Activated naive CD8-positive, alpha-beta T cell treated with anti-CD3 and anti-CD28 coated beads for 36 hours (primary cell): Measurements from ENCODE around the gene ERG28. TPM values are rescaled to one million over a fixed set of nuclear protein-coding genes. Genes with fewer than 3 reads are reported as not detected.
A peak's percentile ranks its signal among the peaks of the same experiment; 100 is the strongest.

Experiments
- DNase-seq: peaks from one replicate; pipeline ENCODE4 v3.0.0; 2021
- H3K27ac Mint-ChIP-seq: one replicate; pipeline ENCODE4 v1.8.0; 2022; ENCODE audit warnings: mild to moderate bottlenecking, moderate library complexity, mixed read lengths
- H3K27me3 Mint-ChIP-seq: one replicate; pipeline ENCODE4 v1.8.0; 2022; ENCODE audit warnings: mild to moderate bottlenecking, mixed read lengths
- H3K36me3 Mint-ChIP-seq: one replicate; pipeline ENCODE4 v1.8.0; 2021; ENCODE audit warnings: mild to moderate bottlenecking, mixed read lengths
- H3K4me1 Mint-ChIP-seq: one replicate; pipeline ENCODE4 v1.8.0; 2021; ENCODE audit warnings: mixed read lengths
- H3K4me3 Mint-ChIP-seq: one replicate; pipeline ENCODE4 v1.8.0; 2022; ENCODE audit warnings: mild to moderate bottlenecking, moderate library complexity, mixed read lengths
- H3K9me3 Mint-ChIP-seq: one replicate; pipeline ENCODE4 v1.8.0; 2022; ENCODE audit warnings: mixed read lengths
- total RNA-seq, 2 experiments: library from RNA; stranded (reverse); gene quantifications; one replicate each; pipeline ENCODE4 v1.2.3, GENCODE V29; 2021

ERG28 gene
- total RNA-seq, 2 experiments from 2014 or later = 13.9 to 15.0 TPM

GRCh38 chr14:75673345-75674035 is 12.8 kb upstream of the ERG28 start:
- H3K4me3 Mint-ChIP-seq = no peak overlapping the region
- H3K27ac Mint-ChIP-seq = no peak overlapping the region
- no peaks in the 10 kb centered on the region for H3K27me3 Mint-ChIP-seq
- H3K4me1 Mint-ChIP-seq = peaks cover 17% of the 10 kb centered on the region
- H3K36me3 Mint-ChIP-seq = peaks cover 42% of the 10 kb centered on the region
- DNase-seq = no peak
- peaks cover 6% of the 10 kb centered on the region for H3K9me3 Mint-ChIP-seq

- H3K27ac Mint-ChIP-seq = no peak overlapping the region
- peaks cover 6% of the 10 kb centered on the region for H3K9me3 Mint-ChIP-seq
- DNase-seq = no peak
- H3K4me1 Mint-ChIP-seq = peaks cover 19% of the 10 kb centered on the region
- H3K4me3 Mint-ChIP-seq = no peak overlapping the region
- no peaks in the 10 kb centered on the region for H3K27me3 Mint-ChIP-seq
- peaks cover 40% of the 10 kb centered on the region for H3K36me3 Mint-ChIP-seq
Observed at GRCh38 chr14:75672605-75673192, 12.0 kb upstream of the ERG28 start.

DNA sequence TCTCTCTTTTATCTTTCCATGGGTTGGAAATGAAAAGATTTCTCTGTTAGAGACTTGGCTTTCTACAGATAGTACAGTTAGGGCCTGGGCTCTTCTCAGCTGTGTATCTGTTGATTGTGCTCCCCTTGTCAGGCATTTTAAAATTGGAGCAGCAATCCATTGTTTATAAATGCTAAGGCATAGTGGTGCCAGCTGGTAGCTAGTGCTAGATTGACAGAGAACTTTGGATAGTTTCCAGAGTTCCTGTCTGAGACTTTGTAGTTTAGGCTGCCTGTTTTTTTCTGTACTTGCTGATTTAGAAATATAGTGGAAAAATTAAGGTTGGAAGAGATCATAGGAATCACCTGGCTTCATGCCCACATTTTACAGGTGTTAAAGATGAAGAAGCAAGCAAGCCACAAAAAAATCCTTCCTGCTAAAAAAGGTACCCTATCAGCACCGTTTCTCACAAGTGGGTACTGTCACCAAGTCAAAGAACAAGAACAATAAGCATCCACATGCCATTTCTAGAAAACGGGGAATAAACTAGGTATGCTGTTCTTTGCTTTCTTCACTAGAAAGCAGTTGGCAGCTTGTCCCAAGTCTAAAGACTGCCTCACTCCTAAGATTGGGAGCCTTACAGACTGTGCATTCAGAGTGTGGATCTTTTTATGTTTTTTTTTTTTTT is 6.6 kb upstream of the ERG28 start:
- no peak for DNase-seq
- H3K4me3 Mint-ChIP-seq = no peak overlapping the region
- H3K27me3 Mint-ChIP-seq = no peaks in the 10 kb centered on the region
- H3K9me3 Mint-ChIP-seq = no peaks in the 10 kb centered on the region
- H3K4me1 Mint-ChIP-seq = peaks cover 5% of the 10 kb centered on the region
- no peak overlapping the region for H3K27ac Mint-ChIP-seq
- peaks cover 21% of the 10 kb centered on the region for H3K36me3 Mint-ChIP-seq

DNA sequence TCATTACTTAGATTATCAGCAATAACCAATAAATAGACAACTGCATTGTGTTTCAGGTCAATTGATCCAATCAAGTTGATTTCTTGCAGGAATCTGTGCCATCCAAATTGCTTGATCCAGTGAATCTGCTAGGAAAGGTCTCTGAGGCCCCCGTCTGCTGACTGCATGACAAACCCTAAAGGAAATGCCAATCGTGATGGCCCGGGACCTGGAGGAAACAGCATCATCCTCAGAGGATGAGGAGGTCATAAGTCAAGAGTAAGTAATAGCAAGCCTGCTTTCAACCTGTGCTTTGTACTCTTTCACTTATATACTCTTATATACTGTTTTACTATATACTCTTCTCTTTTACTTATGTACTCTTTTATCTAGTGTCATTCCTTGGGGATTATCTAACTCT is 2.3 kb upstream of the ERG28 start:
- H3K36me3 Mint-ChIP-seq = no peaks in the 10 kb centered on the region
- H3K9me3 Mint-ChIP-seq = no peaks in the 10 kb centered on the region
- H3K4me1 Mint-ChIP-seq = peaks cover 12% of the 10 kb centered on the region
- no peak for DNase-seq
- no peak overlapping the region for H3K27ac Mint-ChIP-seq
- H3K4me3 Mint-ChIP-seq = no peak overlapping the region
- no peaks in the 10 kb centered on the region for H3K27me3 Mint-ChIP-seq

GRCh38 chr14:75661499-75661814 is 781 bp upstream of the ERG28 start:
- H3K36me3 Mint-ChIP-seq = no peaks in the 10 kb centered on the region
- no peak for DNase-seq
- H3K27ac Mint-ChIP-seq = peak overlapping the region; percentile 90
- no peaks in the 10 kb centered on the region for H3K27me3 Mint-ChIP-seq
- peak overlapping the region; percentile 92 for H3K4me3 Mint-ChIP-seq
- peaks cover 11% of the 10 kb centered on the region for H3K4me1 Mint-ChIP-seq
- no peaks in the 10 kb centered on the region for H3K9me3 Mint-ChIP-seq

GRCh38 chr14:75660238-75660629 is 442 bp downstream of the ERG28 start:
- peak overlapping the region; percentile 90 for H3K27ac Mint-ChIP-seq
- H3K9me3 Mint-ChIP-seq = no peaks in the 10 kb centered on the region
- DNase-seq = no peak
- H3K4me1 Mint-ChIP-seq = peaks cover 11% of the 10 kb centered on the region
- peak overlapping the region; percentile 92 for H3K4me3 Mint-ChIP-seq
- H3K27me3 Mint-ChIP-seq = no peaks in the 10 kb centered on the region
- H3K36me3 Mint-ChIP-seq = no peaks in the 10 kb centered on the region

DNA sequence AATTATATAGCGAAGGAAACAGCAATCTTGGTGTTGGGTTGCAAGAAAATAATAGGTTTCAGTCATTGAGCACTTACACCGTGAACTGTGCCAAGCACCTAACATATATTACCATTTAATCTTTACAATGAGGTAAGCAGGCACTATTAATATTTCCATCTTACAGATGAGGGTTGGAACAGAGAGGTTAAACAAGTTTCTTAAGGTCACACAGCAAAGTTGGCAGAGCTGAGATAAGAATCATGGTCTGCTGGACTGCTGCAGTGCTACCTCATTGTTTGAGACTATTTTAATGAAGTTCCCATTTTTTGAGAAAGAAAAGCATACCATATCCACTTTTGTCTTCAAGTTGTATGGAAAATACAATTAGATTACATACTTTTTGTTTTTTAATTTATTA is 1.7 kb downstream of the ERG28 start:
- H3K27me3 Mint-ChIP-seq = no peaks in the 10 kb centered on the region
- no peak overlapping the region for H3K4me3 Mint-ChIP-seq
- H3K36me3 Mint-ChIP-seq = peaks cover 1% of the 10 kb centered on the region
- no peak overlapping the region for H3K27ac Mint-ChIP-seq
- H3K4me1 Mint-ChIP-seq = peaks cover 12% of the 10 kb centered on the region
- no peaks in the 10 kb centered on the region for H3K9me3 Mint-ChIP-seq
- DNase-seq = no peak

DNA sequence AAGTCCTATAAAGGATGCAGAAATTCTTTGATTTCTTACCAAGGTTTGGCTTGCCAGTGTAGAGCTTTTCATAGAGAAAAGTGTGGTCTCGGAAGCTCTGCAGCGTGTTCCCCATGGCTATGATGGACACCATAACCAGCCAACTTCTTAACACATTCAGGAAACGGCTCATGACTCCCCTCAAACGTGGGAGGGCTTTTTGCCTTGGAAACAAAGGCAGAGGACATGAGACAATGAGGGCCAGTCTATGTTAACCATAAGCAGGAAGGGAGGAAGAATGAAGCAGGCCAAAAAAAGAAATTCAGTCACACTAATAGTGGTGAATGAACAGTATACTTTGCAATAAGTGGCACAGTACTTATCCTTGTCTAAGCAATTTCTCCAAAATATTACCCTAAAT is 3.3 kb downstream of the ERG28 start:
- H3K9me3 Mint-ChIP-seq = no peaks in the 10 kb centered on the region
- H3K27me3 Mint-ChIP-seq = no peaks in the 10 kb centered on the region
- DNase-seq = no peak
- H3K4me3 Mint-ChIP-seq = no peak overlapping the region
- no peak overlapping the region for H3K27ac Mint-ChIP-seq
- H3K4me1 Mint-ChIP-seq = peaks cover 13% of the 10 kb centered on the region
- H3K36me3 Mint-ChIP-seq = peaks cover 7% of the 10 kb centered on the region

DNA sequence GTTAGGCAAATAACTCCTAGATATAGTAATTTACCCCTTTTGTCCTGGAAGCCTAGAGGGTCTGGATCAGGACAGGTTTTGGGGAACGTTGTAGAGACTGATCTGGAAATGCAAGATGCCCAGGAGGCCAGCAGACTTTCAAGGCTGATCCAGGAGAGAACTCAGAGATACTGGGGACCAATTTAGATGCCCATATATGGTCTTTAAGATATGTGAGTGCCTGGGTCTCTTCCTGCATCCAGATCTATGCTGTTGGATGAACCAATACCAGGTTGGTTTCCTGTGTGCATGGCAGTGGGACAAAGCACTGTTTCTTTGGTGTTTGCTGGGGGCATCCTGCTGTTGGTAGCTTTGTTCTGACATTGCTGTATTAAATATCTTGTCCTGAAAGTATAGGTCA is 5.4 kb downstream of the ERG28 start:
- Mint-ChIP-seq H3K27me3 (no peaks in the 10 kb centered on the region), H3K4me3 (no peak overlapping the region), H3K9me3 (no peaks in the 10 kb centered on the region), H3K36me3 (peaks cover 14% of the 10 kb centered on the region), H3K4me1 (peaks cover 11% of the 10 kb centered on the region), H3K27ac (no peak overlapping the region)
- no peak for DNase-seq

DNA sequence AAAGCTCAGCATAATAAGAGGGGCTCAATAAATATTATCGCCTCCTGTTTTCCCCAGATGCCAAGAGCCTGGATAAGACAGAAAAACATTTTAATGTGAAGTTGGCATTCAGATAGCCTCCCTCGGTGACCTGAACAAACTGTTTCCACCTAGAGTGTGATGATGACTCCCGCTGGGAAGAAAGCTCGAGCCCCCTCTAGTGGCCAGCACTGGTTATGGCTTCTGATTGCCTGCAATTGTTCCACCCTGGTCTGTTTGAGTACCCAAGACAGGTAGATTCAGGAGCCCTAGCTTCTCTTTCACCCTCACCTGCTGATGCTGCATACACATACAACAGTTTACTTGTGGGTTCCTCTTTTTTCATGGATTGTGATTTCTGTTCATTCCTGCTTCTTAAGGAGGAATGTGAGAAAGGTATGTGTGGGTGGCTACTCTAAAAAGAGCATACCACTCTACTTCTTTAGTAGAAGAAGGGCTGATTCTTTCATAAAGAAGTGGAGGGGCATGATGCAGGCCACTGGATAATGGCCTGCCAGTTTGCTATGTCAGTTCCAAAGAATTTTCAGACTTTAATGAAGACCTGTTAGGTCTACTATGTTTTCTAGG is 6.4 kb downstream of the ERG28 start:
- H3K4me3 Mint-ChIP-seq = no peak overlapping the region
- peaks cover 6% of the 10 kb centered on the region for H3K4me1 Mint-ChIP-seq
- no peaks in the 10 kb centered on the region for H3K9me3 Mint-ChIP-seq
- peaks cover 20% of the 10 kb centered on the region for H3K36me3 Mint-ChIP-seq
- H3K27ac Mint-ChIP-seq = no peak overlapping the region
- DNase-seq = peak; percentile 72
- H3K27me3 Mint-ChIP-seq = no peaks in the 10 kb centered on the region

DNA sequence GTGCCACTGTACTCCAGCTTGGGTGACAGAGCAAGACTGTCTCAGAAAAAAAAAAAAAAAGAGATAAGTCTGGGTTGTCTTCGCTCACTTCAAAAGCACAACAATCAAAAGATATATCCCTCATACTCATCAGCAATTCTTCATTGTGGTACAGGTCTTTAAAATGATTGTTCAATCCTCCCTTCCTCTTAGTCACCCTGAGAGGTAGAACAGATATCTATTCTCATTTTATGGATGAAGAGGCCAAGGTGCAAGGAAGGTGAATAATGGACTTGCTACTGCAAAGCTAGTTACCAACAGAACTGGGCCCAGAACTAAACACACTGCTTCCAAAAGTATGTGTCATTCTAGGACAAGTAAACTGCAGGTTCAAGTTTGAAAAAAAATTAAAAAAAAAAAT is 7.1 kb downstream of the ERG28 start:
- DNase-seq = no peak
- H3K4me1 Mint-ChIP-seq = peaks cover 3% of the 10 kb centered on the region
- no peak overlapping the region for H3K4me3 Mint-ChIP-seq
- no peaks in the 10 kb centered on the region for H3K27me3 Mint-ChIP-seq
- no peak overlapping the region for H3K27ac Mint-ChIP-seq
- H3K36me3 Mint-ChIP-seq = peaks cover 20% of the 10 kb centered on the region
- H3K9me3 Mint-ChIP-seq = no peaks in the 10 kb centered on the region

- no peaks in the 10 kb centered on the region for H3K9me3 Mint-ChIP-seq
- no peaks in the 10 kb centered on the region for H3K27me3 Mint-ChIP-seq
- no peak overlapping the region for H3K4me3 Mint-ChIP-seq
- peaks cover 20% of the 10 kb centered on the region for H3K36me3 Mint-ChIP-seq
- H3K4me1 Mint-ChIP-seq = peaks cover 2% of the 10 kb centered on the region
- no peak for DNase-seq
- no peak overlapping the region for H3K27ac Mint-ChIP-seq
Observed at GRCh38 chr14:75650253-75651058, 10.2 kb downstream of the ERG28 start.

DNA sequence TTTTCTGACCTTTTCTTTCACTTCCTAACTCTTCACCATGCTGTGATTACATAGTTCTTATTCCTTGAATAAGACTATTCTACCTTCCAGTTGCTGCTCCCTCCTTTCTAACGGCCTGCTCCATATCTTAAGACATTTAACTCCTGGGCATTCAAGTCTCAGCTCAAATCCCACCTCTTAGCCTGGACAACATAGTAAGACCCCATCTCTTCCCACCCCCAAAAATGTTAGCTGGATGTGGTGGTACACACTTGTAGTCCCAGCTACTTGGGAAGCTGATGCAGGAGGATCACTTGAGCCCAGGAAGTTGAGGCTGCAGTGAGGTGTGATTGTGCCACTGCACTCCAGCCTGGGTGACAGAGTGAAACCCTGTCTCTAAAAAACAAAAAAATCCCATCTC is 10.9 kb downstream of the ERG28 start:
- no peak for DNase-seq
- Mint-ChIP-seq H3K4me1 (peaks cover 2% of the 10 kb centered on the region), H3K27ac (no peak overlapping the region), H3K27me3 (no peaks in the 10 kb centered on the region), H3K36me3 (peaks cover 20% of the 10 kb centered on the region), H3K9me3 (no peaks in the 10 kb centered on the region), H3K4me3 (no peak overlapping the region)

DNA sequence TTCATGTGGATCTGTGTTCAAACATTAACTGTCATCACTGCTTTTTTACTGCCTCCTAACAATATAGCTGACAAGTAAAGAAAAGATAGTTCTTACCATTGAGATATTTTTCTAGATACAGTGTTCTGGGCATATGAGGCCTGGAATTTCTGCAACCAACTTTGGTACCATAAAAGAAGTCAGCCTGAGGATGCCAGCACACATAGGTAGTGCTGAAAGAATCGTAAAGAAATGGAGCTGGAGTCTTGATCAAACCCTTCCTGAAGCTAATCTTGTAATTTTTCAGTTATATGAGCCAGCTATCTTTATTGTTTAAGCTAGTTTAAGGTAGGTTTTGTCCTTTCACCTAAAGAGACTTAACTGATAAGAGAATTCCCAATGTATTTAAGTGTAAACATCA is 11.3 kb downstream of the ERG28 start:
- H3K9me3 Mint-ChIP-seq = no peaks in the 10 kb centered on the region
- H3K4me1 Mint-ChIP-seq = peaks cover 2% of the 10 kb centered on the region
- no peaks in the 10 kb centered on the region for H3K27me3 Mint-ChIP-seq
- DNase-seq = no peak
- no peak overlapping the region for H3K4me3 Mint-ChIP-seq
- H3K36me3 Mint-ChIP-seq = peaks cover 20% of the 10 kb centered on the region
- no peak overlapping the region for H3K27ac Mint-ChIP-seq
